Pons (tissue), 1 donor: ENCODE results near the gene PPP1R12B.
"Not testable (repeated sequence)": the region's sequence is repeated elsewhere in the genome, so short reads cannot be mapped to it uniquely, and the experiment has no call there.

Source experiments
- DNase-seq: peaks from one replicate; pipeline ENCODE4 v3.0.0-alpha.2; 2016; ENCODE audit warnings: low spot score

The PPP1R12B gene

GRCh38 chr1:202580619-202581018 is 232.1 kb downstream of the PPP1R12B start:
- no peak for DNase-seq

GRCh38 chr1:202582350-202582749 is 233.9 kb downstream of the PPP1R12B start:
- DNase-seq = not testable (repeated sequence)

GRCh38 chr1:202584707-202585589 is 236.4 kb downstream of the PPP1R12B start:
- DNase-seq = no peak

GRCh38 chr1:202585590-202585933 is 237.1 kb downstream of the PPP1R12B start:
- no peak for DNase-seq

- peak; percentile 64 for DNase-seq
Observed at GRCh38 chr1:202586018-202586821, 237.7 kb downstream of the PPP1R12B start.

GRCh38 chr1:202586871-202587270 is 238.4 kb downstream of the PPP1R12B start:
- DNase-seq = no peak

GRCh38 chr1:202587859-202588485 is 239.5 kb downstream of the PPP1R12B start:
- no peak for DNase-seq

- DNase-seq = no peak
Observed at GRCh38 chr1:202588503-202589189, 240.1 kb downstream of the PPP1R12B start.

GRCh38 chr1:202589190-202589930 is 240.9 kb downstream of the PPP1R12B start:
- no peak for DNase-seq

- DNase-seq = no peak
Observed at GRCh38 chr1:202590126-202590525, 241.6 kb downstream of the PPP1R12B start.

GRCh38 chr1:202590975-202591411 is 242.5 kb downstream of the PPP1R12B start:
- DNase-seq = no peak

- DNase-seq = no peak
Observed at GRCh38 chr1:202591515-202591914, 243.0 kb downstream of the PPP1R12B start.

- DNase-seq = no peak
Observed at GRCh38 chr1:202592146-202592545, 243.6 kb downstream of the PPP1R12B start.

- no peak for DNase-seq
Observed at GRCh38 chr1:202593845-202594244, 245.3 kb downstream of the PPP1R12B start.

- DNase-seq = no peak
Observed at GRCh38 chr1:202596638-202597037, 248.1 kb downstream of the PPP1R12B start.

GRCh38 chr1:202597090-202597761 is 248.7 kb downstream of the PPP1R12B start:
- DNase-seq = no peak

GRCh38 chr1:202599669-202600431 is 251.4 kb downstream of the PPP1R12B start:
- no peak for DNase-seq

GRCh38 chr1:202600432-202601041 is 252.0 kb downstream of the PPP1R12B start:
- DNase-seq = no peak

GRCh38 chr1:202603435-202603834 is 254.9 kb downstream of the PPP1R12B start:
- no peak for DNase-seq
